Mesenchymal stem cell (in vitro differentiated cells and primary cell): Measurements from ENCODE around the gene CA5B. TPM values are rescaled to one million over a fixed set of nuclear protein-coding genes. Genes with fewer than 3 reads are reported as not detected.
A peak's percentile ranks its signal among the peaks of the same experiment; 100 is the strongest.

Experiments
- DNase-seq: peaks from one replicate; pipeline ENCODE4 v3.0.0-alpha.2; 2013
- H2AFZ ChIP-seq: one replicate; pipeline ENCODE4 v1.6.1; 2013; ENCODE audit warnings: low read depth, mild to moderate bottlenecking, control low read depth, inconsistent platforms, low read length, moderate library complexity
- H2AK5ac ChIP-seq: 2 replicates; pipeline ENCODE4 v1.6.1; 2013; ENCODE audit warnings: low read length, moderate library complexity, mild to moderate bottlenecking, inconsistent platforms; ENCODE audit not compliant: severe bottlenecking
- H2BK120ac ChIP-seq: one replicate; pipeline ENCODE4 v1.6.1; 2013; ENCODE audit warnings: low read depth, mild to moderate bottlenecking, inconsistent platforms, low read length, moderate library complexity
- H2BK12ac ChIP-seq, 2 experiments: one replicate each; pipeline ENCODE4 v1.6.1; 2013; ENCODE audit warnings: inconsistent platforms in 2 of 2, low read length in 2 of 2, mild to moderate bottlenecking in 2 of 2, moderate library complexity in 2 of 2, control low read depth in 1 of 2
- H2BK15ac ChIP-seq: one replicate; pipeline ENCODE4 v1.6.1; 2013; ENCODE audit warnings: mild to moderate bottlenecking, low read depth, inconsistent platforms; ENCODE audit not compliant: poor library complexity, severe bottlenecking
- H2BK5ac ChIP-seq: 2 replicates; pipeline ENCODE4 v1.6.1; 2013; ENCODE audit warnings: low read depth, mild to moderate bottlenecking, low read length, control low read depth, inconsistent platforms; ENCODE audit not compliant: poor library complexity, severe bottlenecking
- H3K14ac ChIP-seq, 2 experiments: one replicate each; pipeline ENCODE4 v1.6.1; 2013; ENCODE audit warnings: inconsistent platforms in 2 of 2, low read length in 2 of 2, control low read depth in 1 of 2, mild to moderate bottlenecking in 1 of 2, moderate library complexity in 1 of 2
- H3K18ac ChIP-seq, 2 experiments: one replicate each; pipeline ENCODE4 v1.6.1; 2013; ENCODE audit warnings: inconsistent platforms in 2 of 2, low read length in 2 of 2, control low read depth in 1 of 2, low read depth in 1 of 2, mild to moderate bottlenecking in 1 of 2
- H3K23ac ChIP-seq, 2 experiments: one replicate each; pipeline ENCODE4 v1.6.1; 2013; ENCODE audit warnings: inconsistent platforms in 2 of 2, low read length in 2 of 2, mild to moderate bottlenecking in 2 of 2, moderate library complexity in 2 of 2, control low read depth in 1 of 2
- H3K27ac ChIP-seq: 2 replicates; pipeline ENCODE4 v1.5.1; 2013; ENCODE audit warnings: mild to moderate bottlenecking, moderate library complexity, low read length, control low read depth, inconsistent platforms; ENCODE audit not compliant: poor library complexity, severe bottlenecking
- H3K27me3 ChIP-seq, 2 experiments: 2 replicates each; pipeline versions ENCODE4 v1.6.1 to v1.7.0; 2013; ENCODE audit warnings: low read length in 2 of 2, mild to moderate bottlenecking in 2 of 2, moderate library complexity in 2 of 2, control low read depth in 1 of 2, inconsistent platforms in 1 of 2; ENCODE audit not compliant: control insufficient read depth in 1 of 2, insufficient read depth in 1 of 2
- H3K36me3 ChIP-seq, 2 experiments: 2 replicates each; pipeline versions ENCODE4 v1.6.1 to v1.7.0; 2013; ENCODE audit warnings: low read length in 2 of 2, control low read depth in 1 of 2, inconsistent platforms in 1 of 2, low read depth in 1 of 2, mild to moderate bottlenecking in 1 of 2; ENCODE audit not compliant: insufficient read depth in 2 of 2, control insufficient read depth in 1 of 2
- H3K4ac ChIP-seq, 2 experiments: one replicate each; pipeline ENCODE4 v1.6.1; 2013; ENCODE audit warnings: inconsistent platforms in 2 of 2, low read length in 2 of 2, mild to moderate bottlenecking in 2 of 2, moderate library complexity in 2 of 2, control low read depth in 1 of 2, low read depth in 1 of 2
- H3K4me1 ChIP-seq: 2 replicates; pipeline ENCODE4 v1.6.1; 2013; ENCODE audit warnings: low read depth, low read length, control low read depth; ENCODE audit not compliant: control insufficient read depth, insufficient read depth
- H3K4me2 ChIP-seq: 2 replicates; pipeline ENCODE4 v1.6.1; 2013; ENCODE audit warnings: low read length, mild to moderate bottlenecking, inconsistent platforms; ENCODE audit not compliant: poor library complexity, severe bottlenecking
- H3K4me3 ChIP-seq, 2 experiments: 2 replicates each; pipeline versions ENCODE4 v1.5.1 to v1.7.0; 2013; ENCODE audit warnings: low read length in 2 of 2, mild to moderate bottlenecking in 2 of 2, control low read depth in 1 of 2, low read depth in 1 of 2; ENCODE audit not compliant: insufficient read depth in 1 of 2
- H3K79me1 ChIP-seq: replicated peaks from 2 replicates; pipeline ENCODE4 v1.6.1; 2013; ENCODE audit warnings: mild to moderate bottlenecking, control low read depth, low read length, inconsistent platforms; ENCODE audit not compliant: poor library complexity, severe bottlenecking
- H3K9ac ChIP-seq: 2 replicates; pipeline ENCODE4 v1.7.0; 2013; ENCODE audit warnings: mild to moderate bottlenecking, low read length, moderate library complexity
- H3K9me3 ChIP-seq: 2 replicates; pipeline ENCODE4 v1.7.0; 2013; ENCODE audit warnings: mild to moderate bottlenecking, low read length; ENCODE audit not compliant: control insufficient read depth
- H4K8ac ChIP-seq: one replicate; pipeline ENCODE4 v1.6.1; 2013; ENCODE audit warnings: inconsistent platforms, mild to moderate bottlenecking, low read length, moderate library complexity
- H4K91ac ChIP-seq: one replicate; pipeline ENCODE4 v1.6.1; 2013; ENCODE audit warnings: mild to moderate bottlenecking, low read length, inconsistent platforms
- whole genome bisulfite sequencing: methylation state at CpG from one replicate; pipeline ENCODE4 v1.1.7; 2013; ENCODE audit warnings: mixed read lengths; 5-methylcytosine and 5-hydroxymethylcytosine counted together
- polyA plus RNA-seq, 2 experiments: library from polyadenylated mRNA; stranded (reverse); fragments of 200-250 nt; gene quantifications; one replicate each; pipeline ENCODE4 v1.2.3, GENCODE V29; 2013

The CA5B gene, protein sequence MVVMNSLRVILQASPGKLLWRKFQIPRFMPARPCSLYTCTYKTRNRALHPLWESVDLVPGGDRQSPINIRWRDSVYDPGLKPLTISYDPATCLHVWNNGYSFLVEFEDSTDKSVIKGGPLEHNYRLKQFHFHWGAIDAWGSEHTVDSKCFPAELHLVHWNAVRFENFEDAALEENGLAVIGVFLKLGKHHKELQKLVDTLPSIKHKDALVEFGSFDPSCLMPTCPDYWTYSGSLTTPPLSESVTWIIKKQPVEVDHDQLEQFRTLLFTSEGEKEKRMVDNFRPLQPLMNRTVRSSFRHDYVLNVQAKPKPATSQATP
- polyA plus RNA-seq (2013, experiment 1 of 2): 13.2 TPM
- 12.4 TPM for polyA plus RNA-seq (2013, experiment 2 of 2)

DNA sequence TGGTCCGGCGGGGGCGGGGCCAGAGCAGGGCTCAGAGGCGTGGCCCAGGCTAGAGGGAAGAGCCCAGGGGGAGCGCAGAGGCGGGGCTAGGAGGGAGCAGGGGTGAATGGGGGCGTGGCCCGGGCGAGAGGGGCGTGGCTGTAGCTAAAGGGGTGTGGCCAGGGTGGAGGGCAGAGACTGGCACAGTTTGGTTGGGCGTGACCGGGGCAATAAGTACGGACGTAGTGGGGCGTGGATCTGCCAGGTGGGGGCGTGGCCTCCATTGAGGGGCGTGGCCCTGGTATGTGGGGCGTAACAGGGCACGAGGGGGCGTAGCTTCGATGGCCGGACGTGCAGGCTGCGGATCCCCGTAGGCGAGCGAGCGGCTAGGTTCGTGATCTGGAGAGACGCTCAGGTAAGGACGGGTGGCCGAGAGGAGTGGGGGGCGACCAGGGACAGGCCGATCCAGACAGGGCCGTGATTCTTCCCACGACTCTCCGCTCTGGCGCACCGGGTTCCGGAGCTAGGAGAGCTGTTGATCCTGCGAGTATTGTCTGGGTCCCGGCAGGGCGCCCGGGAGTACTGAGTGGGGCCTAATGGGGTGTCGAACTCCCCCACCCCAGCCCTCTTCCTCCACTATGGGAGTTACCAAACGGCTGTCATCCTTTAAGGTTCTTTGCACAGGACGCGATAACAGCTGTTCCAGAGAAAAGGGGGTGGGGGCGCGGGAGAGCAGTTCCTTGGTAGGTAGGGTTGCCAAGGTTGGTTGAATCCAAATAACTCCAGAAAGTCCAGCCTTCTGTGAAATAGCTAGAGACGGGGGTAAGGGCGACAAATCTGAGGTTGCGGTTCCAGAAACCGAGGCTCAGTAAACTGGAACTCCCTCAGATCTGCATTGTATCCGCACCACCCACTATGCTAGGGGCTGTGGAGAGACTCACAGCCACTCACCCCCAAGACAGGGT is at the start of gene CA5B:
Gene CA5B, plus strand, starts transcription at position 312 of the 944 bp plus-strand sequence. CDS start 11,754 bp downstream, outside the sequence.
- peak; percentile 79 for DNase-seq
- Histone ChIP-seq H2BK12ac (no peak within 1 kb of the TSS), H3K4me1 (no peaks in the 10 kb centered on the region), H2BK5ac (no peak within 1 kb of the TSS), H3K79me1 (no peaks in the 10 kb centered on the region), H3K9ac (peak within 1 kb of the TSS; percentile 15), H3K14ac (peak within 1 kb of the TSS in 1 of 2 experiments; percentile 48), H3K27me3 (no peaks in the 10 kb centered on the region), H3K4me2 (peak within 1 kb of the TSS; percentile 87), H3K9me3 (no peaks in the 10 kb centered on the region), H2AFZ (no peak within 1 kb of the TSS), H4K91ac (no peak within 1 kb of the TSS), H2BK120ac (no peak within 1 kb of the TSS), H2AK5ac (no peak within 1 kb of the TSS), H3K4ac (no peak within 1 kb of the TSS), H3K36me3 (peaks cover 0 to 4% of the 10 kb centered on the region in 2 experiments), H4K8ac (no peak within 1 kb of the TSS), H3K23ac (no peak within 1 kb of the TSS), H3K4me3 (peak within 1 kb of the TSS; percentile 58 to 61), H3K18ac (peak within 1 kb of the TSS in 1 of 2 experiments; percentile 34), H2BK15ac (no peak within 1 kb of the TSS), H3K27ac (no peak within 1 kb of the TSS)
- WGBS: 21% methylated on average over 25 of the region's 55 CpGs

DNA sequence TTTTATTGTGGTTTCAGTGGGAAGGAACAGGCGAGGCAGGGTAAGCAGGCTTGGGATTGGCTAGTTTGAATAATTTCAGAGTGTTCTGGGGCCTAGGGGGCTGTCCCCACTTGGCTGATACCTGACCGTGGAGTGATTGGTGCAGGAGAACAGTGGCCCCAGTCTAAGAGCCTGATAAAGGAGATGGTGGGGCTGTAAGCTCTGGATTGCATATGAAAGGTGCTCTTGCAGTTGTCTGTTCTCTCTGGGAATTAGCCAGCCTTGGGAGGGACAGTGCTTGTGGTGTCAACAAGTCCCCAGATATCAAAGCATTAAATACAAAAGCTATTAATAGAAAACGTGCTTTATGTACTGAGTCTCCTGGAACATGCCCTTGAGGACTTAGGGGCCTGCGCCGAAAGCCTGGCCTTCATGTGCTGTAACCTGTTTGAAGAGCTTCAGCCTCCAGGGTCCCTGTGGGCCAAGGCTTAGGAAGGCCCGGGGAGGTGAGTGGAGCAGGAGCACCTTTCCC is 43.1 kb upstream of the CA5B start:
- Histone ChIP-seq H4K91ac (no peak overlapping the region), H3K27ac (no peak overlapping the region), H2BK15ac (no peak overlapping the region), H3K4me1 (no peaks in the 10 kb centered on the region), H2AK5ac (no peak overlapping the region), H3K79me1 (peaks cover 14% of the 10 kb centered on the region), H2BK5ac (no peak overlapping the region), H3K4me3 (no peak overlapping the region), H4K8ac (no peak overlapping the region), H3K18ac (no peak overlapping the region), H3K36me3 (peaks cover 17 to 79% of the 10 kb centered on the region in 2 experiments), H2AFZ (no peak overlapping the region), H2BK120ac (no peak overlapping the region), H3K9me3 (no peaks in the 10 kb centered on the region), H3K14ac (no peak overlapping the region), H3K4me2 (no peak overlapping the region), H3K4ac (no peak overlapping the region), H3K27me3 (no peaks in the 10 kb centered on the region), H3K9ac (no peak overlapping the region), H3K23ac (no peak overlapping the region), H2BK12ac (no peak overlapping the region)
- over 99% methylated on average over 6 of the region's 6 CpGs for WGBS
- DNase-seq: no peak

DNA sequence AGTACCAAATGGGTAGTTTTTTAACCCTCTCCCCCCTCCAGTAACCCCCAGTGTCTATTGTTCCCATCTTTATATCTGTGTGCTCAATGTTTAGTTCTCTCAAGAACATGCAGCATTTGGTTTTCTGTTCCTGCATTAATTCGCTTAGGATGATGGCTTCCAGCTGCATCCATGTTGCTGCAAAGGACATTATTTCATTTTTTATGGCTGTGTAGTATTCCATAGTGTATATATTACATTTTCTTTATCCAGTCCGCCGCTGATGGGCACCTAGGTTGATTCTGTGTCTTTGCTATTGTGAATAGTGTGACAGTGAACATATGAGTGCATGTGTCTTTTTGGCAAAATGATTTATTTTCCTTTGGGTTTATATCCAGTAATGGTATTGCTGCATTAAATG is 41.6 kb upstream of the CA5B start:
- Histone ChIP-seq H3K4ac (no peak overlapping the region), H2BK15ac (no peak overlapping the region), H2BK120ac (no peak overlapping the region), H3K18ac (no peak overlapping the region), H3K36me3 (peaks cover 11 to 73% of the 10 kb centered on the region in 2 experiments), H3K23ac (no peak overlapping the region), H3K79me1 (peaks cover 9% of the 10 kb centered on the region), H4K8ac (no peak overlapping the region), H3K9ac (no peak overlapping the region), H3K4me1 (no peaks in the 10 kb centered on the region), H3K27me3 (no peaks in the 10 kb centered on the region), H2BK12ac (no peak overlapping the region), H3K27ac (no peak overlapping the region), H2BK5ac (no peak overlapping the region), H2AK5ac (no peak overlapping the region), H3K4me3 (no peak overlapping the region), H3K4me2 (no peak overlapping the region), H2AFZ (no peak overlapping the region), H3K14ac (no peak overlapping the region), H3K9me3 (no peaks in the 10 kb centered on the region), H4K91ac (no peak overlapping the region)
- WGBS: 78% methylated on average over 3 of the region's 3 CpGs
- DNase-seq: no peak
